H1 (cell line): ENCODE results near the gene F8. TPM values are rescaled to one million over a fixed set of nuclear protein-coding genes. Genes with fewer than 3 reads are reported as not detected.
A peak's percentile ranks its signal among the peaks of the same experiment; 100 is the strongest.

Experiments used
- CTCF ChIA-PET: fragments of 300-600 bp; sonication (Branson Sonifier 250); formaldehyde crosslinking; loops from one replicate; lab custom pipeline; 2021; ENCODE audit not compliant: partially characterized antibody; lab: Charles Lee
- POLR2A ChIA-PET: fragments of 300-600 bp; sonication (Branson Sonifier 250); formaldehyde crosslinking; loops from one replicate; lab custom pipeline; 2021; ENCODE audit warnings: inconsistent platforms; ENCODE audit not compliant: partially characterized antibody; lab: Charles Lee
- DNase-seq, 2 experiments: peaks; one replicate each; pipeline versions ENCODE4 v3.0.0 to v3.0.0-alpha.2; 2010 to 2022; ENCODE audit warnings: low spot score in 2 of 2, low read depth in 1 of 2, mixed read lengths in 1 of 2
- FAIRE-seq: peaks from 2 replicates; lab custom pipeline; 2011; peaks lifted over from hg19 to GRCh38; lab: Jason Lieb, UNC
- H2AFZ ChIP-seq: 2 replicates; pipeline ENCODE4 v1.8.1; 2012; ENCODE audit warnings: low read length, inconsistent platforms
- H2AK5ac ChIP-seq: 2 replicates; pipeline ENCODE4 v1.6.1; 2013; ENCODE audit warnings: low read depth, low read length
- H2BK120ac ChIP-seq: replicated peaks from 2 replicates; pipeline ENCODE3; 2013; ENCODE audit warnings: low read depth, low read length, inconsistent platforms
- H2BK12ac ChIP-seq: 2 replicates; pipeline ENCODE4 v1.6.1; 2013; ENCODE audit warnings: low read depth, low read length
- H2BK15ac ChIP-seq: 2 replicates; pipeline ENCODE4 v1.6.1; 2013; ENCODE audit warnings: low read length
- H2BK20ac ChIP-seq: 2 replicates; pipeline ENCODE4 v1.6.1; 2013; ENCODE audit warnings: low read length
- H2BK5ac ChIP-seq: 2 replicates; pipeline ENCODE4 v1.6.1; 2013; ENCODE audit warnings: low read depth, low read length
- H3K14ac ChIP-seq: 2 replicates; pipeline ENCODE4 v1.6.1; 2013; ENCODE audit warnings: inconsistent platforms; ENCODE audit not compliant: insufficient read length
- H3K18ac ChIP-seq: 2 replicates; pipeline ENCODE4 v1.6.1; 2013; ENCODE audit warnings: low read length; ENCODE audit errors: extremely low read depth
- H3K23ac ChIP-seq: 2 replicates; pipeline ENCODE4 v1.6.1; 2013; ENCODE audit warnings: inconsistent platforms; ENCODE audit not compliant: insufficient read length
- H3K23me2 ChIP-seq: 2 replicates; pipeline ENCODE4 v1.6.1; 2013; ENCODE audit warnings: low read depth, low read length
- H3K27ac ChIP-seq: 2 replicates; pipeline ENCODE4 v1.6.1; 2011; ENCODE audit warnings: low read depth, low read length, inconsistent platforms
- H3K27me3 ChIP-seq, 4 experiments: replicated peaks in 1 of 4; 1 replicate in 1 of 4; 2 replicates in 3 of 4; pipeline versions ENCODE4 v1.6.1 to v1.8.1; 2011 to 2013; ENCODE audit warnings: low read length in 3 of 4, mild to moderate bottlenecking in 3 of 4, inconsistent platforms in 2 of 4, mixed read lengths in 2 of 4, moderate library complexity in 1 of 4; ENCODE audit not compliant: control insufficient read depth in 3 of 4, insufficient read depth in 3 of 4; ENCODE audit errors: extremely low read depth in 1 of 4
- H3K36me3 ChIP-seq, 4 experiments: 2 replicates each; pipeline versions ENCODE4 v1.6.1 to v1.8.1; 2011 to 2013; ENCODE audit warnings: mild to moderate bottlenecking in 4 of 4, low read length in 3 of 4, moderate library complexity in 2 of 4, control low read depth in 1 of 4, inconsistent platforms in 1 of 4; ENCODE audit not compliant: insufficient read depth in 4 of 4, control insufficient read depth in 2 of 4
- H3K4ac ChIP-seq: replicated peaks from 2 replicates; pipeline ENCODE3; 2013; ENCODE audit warnings: low read length, low read depth, mixed read lengths, inconsistent platforms; ENCODE audit not compliant: insufficient read length
- H3K4me1 ChIP-seq, 4 experiments: replicated peaks in 1 of 4; 1 replicate in 1 of 4; 2 replicates in 3 of 4; pipeline versions ENCODE4 v1.6.1 to v1.8.1; 2011 to 2013; ENCODE audit warnings: low read length in 3 of 4, inconsistent platforms in 2 of 4, mixed read lengths in 1 of 4; ENCODE audit not compliant: insufficient read depth in 4 of 4, control insufficient read depth in 3 of 4
- H3K4me2 ChIP-seq, 2 experiments: 2 replicates each; pipeline versions ENCODE4 v1.6.1 to v1.8.1; 2011 to 2013; ENCODE audit warnings: low read depth in 2 of 2, low read length in 2 of 2, control low read depth in 1 of 2, inconsistent platforms in 1 of 2, mild to moderate bottlenecking in 1 of 2; ENCODE audit not compliant: insufficient read depth in 1 of 2
- H3K4me3 ChIP-seq, 4 experiments: fragments of 200-600, 300-600 bp in 1 of 4; sonication (generic), shearing (Covaris generic), sonication (Bioruptor Twin) in 1 of 4; 2 replicates each; pipeline versions ENCODE4 v1.5.1 to v1.8.1; 2011 to 2016; ENCODE audit warnings: low read length in 4 of 4, low read depth in 3 of 4, control low read depth in 2 of 4, inconsistent platforms in 2 of 4, mild to moderate bottlenecking in 2 of 4, mixed read lengths in 1 of 4, moderate library complexity in 1 of 4; ENCODE audit not compliant: insufficient read depth in 2 of 4; ENCODE audit errors: extremely low read depth in 1 of 4
- H3K56ac ChIP-seq: replicated peaks from 2 replicates; pipeline ENCODE3; 2013; ENCODE audit warnings: low read depth, mild to moderate bottlenecking, mixed read lengths, low read length, inconsistent platforms; ENCODE audit not compliant: insufficient read length
- H3K79me1 ChIP-seq: 2 replicates; pipeline ENCODE4 v1.6.1; 2013; ENCODE audit warnings: low read depth, low read length, control low read depth
- H3K79me2 ChIP-seq, 2 experiments: 2 replicates each; pipeline versions ENCODE4 v1.6.1 to v1.8.1; 2012 to 2013; ENCODE audit warnings: low read length in 2 of 2, mild to moderate bottlenecking in 2 of 2, inconsistent platforms in 1 of 2; ENCODE audit not compliant: insufficient read depth in 2 of 2, control insufficient read depth in 1 of 2
- H3K9ac ChIP-seq, 4 experiments: replicated peaks in 1 of 4; 1 replicate in 1 of 4; 2 replicates in 3 of 4; pipeline versions ENCODE4 v1.6.1 to v1.8.1; 2011 to 2013; ENCODE audit warnings: low read depth in 3 of 4, low read length in 3 of 4, control low read depth in 2 of 4, mild to moderate bottlenecking in 2 of 4, moderate library complexity in 2 of 4, inconsistent platforms in 1 of 4; ENCODE audit errors: extremely low read depth in 1 of 4
- H3K9me3 ChIP-seq, 2 experiments: 2 replicates each; pipeline versions ENCODE4 v1.6.1 to v1.8.1; 2012 to 2013; ENCODE audit warnings: mild to moderate bottlenecking in 2 of 2, moderate library complexity in 2 of 2, control low read depth in 1 of 2, inconsistent platforms in 1 of 2, low read depth in 1 of 2, low read length in 1 of 2, mixed read lengths in 1 of 2; ENCODE audit not compliant: insufficient read depth in 2 of 2
- H4K20me1 ChIP-seq, 2 experiments: replicated peaks in 1 of 2; 2 replicates each; pipeline versions ENCODE3 to v1.8.1; 2011 to 2013; ENCODE audit warnings: inconsistent platforms in 2 of 2, low read length in 2 of 2, mild to moderate bottlenecking in 1 of 2; ENCODE audit not compliant: insufficient read depth in 2 of 2, control insufficient read depth in 1 of 2
- H4K5ac ChIP-seq: 2 replicates; pipeline ENCODE4 v1.6.1; 2013; ENCODE audit warnings: low read length, low read depth, mixed read lengths, inconsistent platforms; ENCODE audit not compliant: insufficient read length
- H4K8ac ChIP-seq: 2 replicates; pipeline ENCODE4 v1.8.0; 2013; ENCODE audit warnings: mild to moderate bottlenecking, moderate library complexity, low read length, inconsistent platforms; ENCODE audit not compliant: insufficient read depth; ENCODE audit errors: extremely low read depth
- H4K91ac ChIP-seq: replicated peaks from 2 replicates; pipeline ENCODE3; 2013; ENCODE audit warnings: low read length, mixed read lengths, inconsistent platforms; ENCODE audit not compliant: insufficient read length
- CBX8 ChIP-seq: fragments of 300-800, 300-1000 bp; sonication (generic); IDR thresholded peaks from 2 replicates; pipeline ENCODE4 v1.7.1; 2016; ENCODE audit warnings: low read depth, low read length, borderline replicate concordance
- CEBPB ChIP-seq: IDR thresholded peaks from 2 replicates; pipeline ENCODE4 v1.6.1; 2012; ENCODE audit warnings: low read depth, low read length
- CHD2 ChIP-seq: IDR thresholded peaks from 2 replicates; pipeline ENCODE4 v1.6.1; 2012; ENCODE audit warnings: low read length, improper control_type of control experiment
- CTBP2 ChIP-seq: IDR thresholded peaks from 2 replicates; pipeline ENCODE4 v1.7.0; 2011; ENCODE audit warnings: borderline replicate concordance, mild to moderate bottlenecking, moderate library complexity, mixed read lengths, low read length; ENCODE audit not compliant: insufficient read depth, insufficient read length
- HDAC6 ChIP-seq: IDR thresholded peaks from one replicate; pipeline ENCODE4 v1.7.1; 2012; ENCODE audit warnings: low read depth, mild to moderate bottlenecking, inconsistent platforms, low read length, moderate library complexity
- KDM1A ChIP-seq: fragments of 200-600, 300-600 bp; sonication (generic); IDR thresholded peaks from 2 replicates; pipeline ENCODE4 v1.7.1; 2016; ENCODE audit warnings: mild to moderate bottlenecking, low read length, borderline replicate concordance
- SP1 ChIP-seq: IDR thresholded peaks from 2 replicates; pipeline ENCODE4 v1.6.1; 2011; ENCODE audit warnings: low read depth, low read length
- SP4 ChIP-seq: IDR thresholded peaks from 2 replicates; pipeline ENCODE4 v1.6.1; 2012; ENCODE audit warnings: low read length, inconsistent platforms
- SRF ChIP-seq: IDR thresholded peaks from 2 replicates; pipeline ENCODE4 v1.6.1; 2011; ENCODE audit warnings: mild to moderate bottlenecking, low read depth, low read length, moderate library complexity
- TCF12 ChIP-seq: IDR thresholded peaks from 2 replicates; pipeline ENCODE4 v1.6.1; 2011; ENCODE audit warnings: low read depth, mild to moderate bottlenecking, low read length
- ZNF274 ChIP-seq: IDR thresholded peaks from 2 replicates; pipeline ENCODE4 v1.7.0; 2012; ENCODE audit warnings: low read length, borderline replicate concordance; ENCODE audit errors: extremely low read depth
- WGBS, 2 experiments: shearing (Covaris generic) in 1 of 2; methylation state at CpG; one replicate each; pipeline versions ENCODE4 v1.1.6 to v1.1.7; 2013 to 2015; ENCODE audit warnings: low lambda C conversion rate in 2 of 2, mixed read lengths in 2 of 2, inconsistent platforms in 1 of 2, low coverage in 1 of 2, missing lambda C conversion rate in 1 of 2; ENCODE audit not compliant: insufficient replicate concordance in 2 of 2, insufficient coverage in 1 of 2, insufficient read length in 1 of 2; ENCODE audit errors: extremely low coverage in 1 of 2, missing lambda C conversion rate in 1 of 2; 5-methylcytosine and 5-hydroxymethylcytosine counted together
- polyA plus RNA-seq, 7 experiments: library from polyadenylated mRNA; depleted of rRNA in 3 of 7; stranded (reverse) in 5 of 7; unstranded in 2 of 7; fragments of >200 nt in 5 of 7; fragments of 200-250 nt in 2 of 7; gene quantifications; 1 replicate in 5 of 7; 2 replicates in 1 of 7; 4 replicates in 1 of 7; pipeline versions ENCODE4 v1.2.1 to v1.2.3, GENCODE V29; 2011 to 2013; ENCODE audit warnings: missing spikeins in 2 of 7, mixed read lengths in 2 of 7
- total RNA-seq: library from RNA; stranded (reverse); fragmentation: NEBNext Ultra II Directional; extraction: Animal tissue kit (Norgen Biotek cat#: 25700); gene quantifications from 2 replicates; pipeline ENCODE4 v1.2.1, GENCODE V29; 2021
- TF ChIP-seq, protein P1 (sequence below), 3 experiments: IDR thresholded peaks; 1 replicate in 2 of 3; 2 replicates in 1 of 3; pipeline versions ENCODE4 v1.5.1 to v1.6.1; 2011; ENCODE audit warnings: low read length in 3 of 3, mild to moderate bottlenecking in 3 of 3, inconsistent platforms in 2 of 3, low read depth in 1 of 3, moderate library complexity in 1 of 3; ENCODE audit not compliant: insufficient read depth in 1 of 3; ENCODE audit errors: control extremely low read depth in 1 of 3

The F8 gene
- total and polyA plus RNA-seq, 2 of the 8 experiments (the other 6 are each of a cell fraction or from before 2014, with no cell fraction given) = 1.1 to 2.6 TPM

DNA sequence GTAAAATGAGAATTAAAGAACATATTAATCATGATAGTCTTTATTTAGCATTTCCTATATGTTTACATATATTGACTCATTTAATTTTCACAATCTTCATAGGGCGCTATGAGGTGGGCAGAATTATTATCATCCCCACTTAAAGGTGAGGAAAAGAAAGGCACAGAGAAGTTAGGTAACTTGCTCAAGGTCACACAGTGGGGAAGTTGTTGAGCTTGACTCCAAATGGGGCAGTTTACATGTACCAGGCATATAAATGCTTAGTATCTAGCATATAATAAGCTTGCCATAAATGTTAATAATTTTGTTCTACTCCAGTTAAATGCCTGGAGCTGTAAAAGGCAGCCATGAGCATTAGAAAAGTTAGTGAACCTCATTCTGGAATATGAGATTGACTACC, 46.9 kb upstream of the F8 start:
- Histone ChIP-seq H3K27me3 (no peaks in the 10 kb centered on the region), H4K8ac (no peak overlapping the region), H3K23me2 (0 out of 2 replicates have a peak, but pooled peaks cover 2% of the 10 kb centered on the region), H3K14ac (no peak overlapping the region), H2AFZ (no peak overlapping the region), H3K4me2 (peak overlapping the region; percentile 84 to 91; a peak in 3 of 4 replicates), H3K36me3 (peaks cover 0 to 5% (median 1%) of the 10 kb centered on the region in 4 experiments; a peak in 3 of 8 replicates), H2BK12ac (no peak overlapping the region), H3K4me1 (no peaks in the 10 kb centered on the region), H4K91ac (no peak overlapping the region), H4K20me1 (no peaks in the 10 kb centered on the region), H2BK20ac (no peak overlapping the region)
- FAIRE-seq = no peak
- POLR2A ChIA-PET = no interaction called here
- 77% methylated on average over 1 of the region's 1 CpG; no CpG with 5 or more reads in 1 of the 2 experiments for WGBS, 2 experiments
- TF ChIP-seq CBX8 (no peak), SP4 (no peak), ZNF274 (no peak), CHD2 (no peak), SRF (no peak), CEBPB (no peak), SP1 (no peak), HDAC6 (no peak), CTBP2 (no peak), KDM1A (no peak), TCF12 (no peak)
- TF ChIP-seq, protein P1, sequence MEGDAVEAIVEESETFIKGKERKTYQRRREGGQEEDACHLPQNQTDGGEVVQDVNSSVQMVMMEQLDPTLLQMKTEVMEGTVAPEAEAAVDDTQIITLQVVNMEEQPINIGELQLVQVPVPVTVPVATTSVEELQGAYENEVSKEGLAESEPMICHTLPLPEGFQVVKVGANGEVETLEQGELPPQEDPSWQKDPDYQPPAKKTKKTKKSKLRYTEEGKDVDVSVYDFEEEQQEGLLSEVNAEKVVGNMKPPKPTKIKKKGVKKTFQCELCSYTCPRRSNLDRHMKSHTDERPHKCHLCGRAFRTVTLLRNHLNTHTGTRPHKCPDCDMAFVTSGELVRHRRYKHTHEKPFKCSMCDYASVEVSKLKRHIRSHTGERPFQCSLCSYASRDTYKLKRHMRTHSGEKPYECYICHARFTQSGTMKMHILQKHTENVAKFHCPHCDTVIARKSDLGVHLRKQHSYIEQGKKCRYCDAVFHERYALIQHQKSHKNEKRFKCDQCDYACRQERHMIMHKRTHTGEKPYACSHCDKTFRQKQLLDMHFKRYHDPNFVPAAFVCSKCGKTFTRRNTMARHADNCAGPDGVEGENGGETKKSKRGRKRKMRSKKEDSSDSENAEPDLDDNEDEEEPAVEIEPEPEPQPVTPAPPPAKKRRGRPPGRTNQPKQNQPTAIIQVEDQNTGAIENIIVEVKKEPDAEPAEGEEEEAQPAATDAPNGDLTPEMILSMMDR (IDR thresholded peaks at IDR 0.05; ENCODE audit: control extremely low read depth in 1 of 3, insufficient read depth in 1 of 3, low read depth in 1 of 3, low read length in 3 of 3) = no peak
- TF ChIP-seq, all 59 proteins: peak for 0
- Histone ChIP-seq H3K23ac (no peak overlapping the region), H3K79me1 (no peaks in the 10 kb centered on the region), H3K4me3 (peak overlapping the region in 2 of 4 experiments; percentile 67 to 95; a peak in 4 of 8 replicates), H2BK15ac (no peak overlapping the region), H2BK120ac (no peak overlapping the region), H2AK5ac (no peak overlapping the region), H3K4ac (no peak overlapping the region), H3K27ac (no peak overlapping the region), H2BK5ac (no peak overlapping the region), H4K5ac (no peak overlapping the region), H3K79me2 (peaks cover 0 to 20% of the 10 kb centered on the region in 2 experiments; a peak in 2 of 4 replicates), H3K9ac (no peak overlapping the region), H3K56ac (no peak overlapping the region), H3K18ac (no peak overlapping the region), H3K9me3 (no peaks in the 10 kb centered on the region)
- no peak for DNase-seq
- CTCF ChIA-PET = no interaction called here
